ENCODE results near the gene POLR3A. TPM values are rescaled to one million over a fixed set of nuclear protein-coding genes. Genes with fewer than 3 reads are reported as not detected.

POLR3A gene
- total and polyA plus RNA-seq, 2 donors (not counting 1 experiment from before 2014, with no cell fraction given), result 5.4 to 18.4 TPM

DNA sequence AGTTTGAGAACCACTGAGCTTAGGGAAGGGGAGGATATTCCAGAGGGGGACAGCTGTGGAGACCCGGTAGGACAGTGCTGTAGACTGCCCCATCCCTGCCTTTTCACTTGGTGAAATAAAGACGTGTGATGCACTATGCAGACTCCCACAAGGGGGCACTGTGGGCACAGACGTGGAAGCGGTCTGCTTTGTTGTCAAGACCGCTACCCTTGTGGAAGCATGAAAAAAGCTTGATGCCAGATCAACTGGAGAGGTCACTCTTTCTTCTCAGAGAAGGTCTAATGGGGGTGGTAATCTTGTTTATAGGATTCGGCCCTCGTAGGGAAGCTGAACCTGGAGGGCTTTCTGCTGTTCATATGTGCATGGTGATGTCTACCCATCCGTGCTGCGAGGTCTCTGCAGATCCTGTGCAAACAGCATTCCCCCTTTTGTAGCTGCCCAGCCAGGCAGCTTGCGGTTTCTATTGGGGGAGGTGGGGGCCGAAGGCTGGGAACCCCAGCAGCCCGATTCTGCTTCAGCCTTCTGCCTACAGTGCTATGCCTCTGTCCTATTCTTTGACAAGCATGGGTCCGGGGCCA lies 18.1 kb upstream of the POLR3A start:
- Histone ChIP-seq H3K27me3 (replicated peaks in 1 of 4; ENCODE audit: control extremely low read depth in 1 of 4, control insufficient read depth in 3 of 4, insufficient read depth in 4 of 4, low read length in 3 of 4) (no peaks in the 10 kb centered on the region), H2AFZ (ENCODE audit: insufficient read depth, low read depth, low read length, poor library complexity, severe bottlenecking) (no peak overlapping the region), H3K27ac (ENCODE audit: low read length in 2 of 2) (no peak overlapping the region), H3K9ac (ENCODE audit: low read length) (no peak overlapping the region), H3K4me3 (ENCODE audit: control extremely low read depth in 1 of 5, extremely low read depth in 1 of 5, insufficient read depth in 1 of 5, low read depth in 2 of 5, low read length in 4 of 5) (no peak overlapping the region), H3K79me2 (ENCODE audit: control insufficient read depth, insufficient read depth, low read length) (peaks cover 5% of the 10 kb centered on the region), H3K4me1 (ENCODE audit: control insufficient read depth in 2 of 2, insufficient read depth in 2 of 2, low read length in 2 of 2) (peaks cover 0 to 17% of the 10 kb centered on the region in 2 donors), H3K9me3 (ENCODE audit: control extremely low read depth in 1 of 3, control insufficient read depth in 2 of 3, insufficient read depth in 1 of 3, low read length in 2 of 3) (no peaks in the 10 kb centered on the region), H3K4me2 (replicated peaks; ENCODE audit: low read depth, low read length, poor library complexity, severe bottlenecking) (peak overlapping the region; percentile 16), H3K36me3 (replicated peaks in 1 of 2; ENCODE audit: control extremely low read depth in 1 of 2, control insufficient read depth in 1 of 2, extremely low read depth in 1 of 2, insufficient read depth in 2 of 2, low read length in 1 of 2) (peaks cover 0 to 4% of the 10 kb centered on the region in 2 experiments), H4K20me1 (ENCODE audit: control insufficient read depth, insufficient read depth, low read length, poor library complexity, severe bottlenecking) (peaks cover 10% of the 10 kb centered on the region)
- Mint-ChIP-seq H3K9me3 (ENCODE audit: insufficient read depth) (no peaks in the 10 kb centered on the region), H3K27me3 (no peaks in the 10 kb centered on the region), H3K27ac (no peak overlapping the region), H3K4me3 (no peak overlapping the region), H3K4me1 (peaks cover 16% of the 10 kb centered on the region)
- ChIA-PET CTCF (interaction anchor here (0.7 to 8.0 kb wide), 31 partner anchors 8 to 1325 kb away, joined by 3 to 148 read pairs (median 4); partner anchors contain the start of gene RPS24), POLR2A (interaction anchor here (1.0 kb wide), 1 partner anchor 13 kb away, joined by 3 read pairs; the partner anchor contains the start of gene RPS24)
- ATAC-seq (ENCODE audit: low read depth), result peak; percentile 76
- intact Hi-C loops (cut with micrococcal nuclease), result loop anchor here (1.0 to 5.0 kb wide), 2 partner anchors 255 to 1148 kb away; no protein-coding TSS in a partner anchor
- WGBS (ENCODE audit: insufficient coverage), result 30% methylated on average over 12 of the region's 13 CpGs
- DNase-seq, result peak; percentile 79
- TF ChIP-seq, protein P1, sequence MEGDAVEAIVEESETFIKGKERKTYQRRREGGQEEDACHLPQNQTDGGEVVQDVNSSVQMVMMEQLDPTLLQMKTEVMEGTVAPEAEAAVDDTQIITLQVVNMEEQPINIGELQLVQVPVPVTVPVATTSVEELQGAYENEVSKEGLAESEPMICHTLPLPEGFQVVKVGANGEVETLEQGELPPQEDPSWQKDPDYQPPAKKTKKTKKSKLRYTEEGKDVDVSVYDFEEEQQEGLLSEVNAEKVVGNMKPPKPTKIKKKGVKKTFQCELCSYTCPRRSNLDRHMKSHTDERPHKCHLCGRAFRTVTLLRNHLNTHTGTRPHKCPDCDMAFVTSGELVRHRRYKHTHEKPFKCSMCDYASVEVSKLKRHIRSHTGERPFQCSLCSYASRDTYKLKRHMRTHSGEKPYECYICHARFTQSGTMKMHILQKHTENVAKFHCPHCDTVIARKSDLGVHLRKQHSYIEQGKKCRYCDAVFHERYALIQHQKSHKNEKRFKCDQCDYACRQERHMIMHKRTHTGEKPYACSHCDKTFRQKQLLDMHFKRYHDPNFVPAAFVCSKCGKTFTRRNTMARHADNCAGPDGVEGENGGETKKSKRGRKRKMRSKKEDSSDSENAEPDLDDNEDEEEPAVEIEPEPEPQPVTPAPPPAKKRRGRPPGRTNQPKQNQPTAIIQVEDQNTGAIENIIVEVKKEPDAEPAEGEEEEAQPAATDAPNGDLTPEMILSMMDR (IDR thresholded peaks at IDR 0.05), result peak; percentile 90
- no peak for TF ChIP-seq EZH2 (IDR thresholded peaks at IDR 0.05; ENCODE audit: borderline replicate concordance, insufficient read depth, low read depth, low read length, poor library complexity, severe bottlenecking)

- H3K4me1 Mint-ChIP-seq, result peaks cover 19% of the 10 kb centered on the region
- H3K9me3 ChIP-seq (ENCODE audit: control extremely low read depth in 1 of 3, control insufficient read depth in 2 of 3, insufficient read depth in 1 of 3, low read length in 2 of 3), result no peaks in the 10 kb centered on the region
- no peak overlapping the region for H3K27ac Mint-ChIP-seq
- ATAC-seq (ENCODE audit: low read depth) (no peak), DNase-seq (no peak)
- no peaks in the 10 kb centered on the region for H3K27me3 ChIP-seq (replicated peaks in 1 of 4; ENCODE audit: control extremely low read depth in 1 of 4, control insufficient read depth in 3 of 4, insufficient read depth in 4 of 4, low read length in 3 of 4)
- intact Hi-C loops (cut with micrococcal nuclease), result loop anchor here (1.0 to 5.0 kb wide), 2 partner anchors 256 to 1149 kb away; no protein-coding TSS in a partner anchor
- H2AFZ ChIP-seq (ENCODE audit: insufficient read depth, low read depth, low read length, poor library complexity, severe bottlenecking), result no peak overlapping the region
- peaks cover 0 to 17% of the 10 kb centered on the region in 2 donors for H3K4me1 ChIP-seq (ENCODE audit: control insufficient read depth in 2 of 2, insufficient read depth in 2 of 2, low read length in 2 of 2)
- no peaks in the 10 kb centered on the region for H3K27me3 Mint-ChIP-seq
- no peak overlapping the region for H3K4me3 ChIP-seq (ENCODE audit: control extremely low read depth in 1 of 5, extremely low read depth in 1 of 5, insufficient read depth in 1 of 5, low read depth in 2 of 5, low read length in 4 of 5)
- H3K9me3 Mint-ChIP-seq (ENCODE audit: insufficient read depth), result no peaks in the 10 kb centered on the region
- H3K9ac ChIP-seq (ENCODE audit: low read length), result no peak overlapping the region
- no peak overlapping the region for H3K27ac ChIP-seq (ENCODE audit: low read length in 2 of 2)
- H3K36me3 ChIP-seq (replicated peaks in 1 of 2; ENCODE audit: control extremely low read depth in 1 of 2, control insufficient read depth in 1 of 2, extremely low read depth in 1 of 2, insufficient read depth in 2 of 2, low read length in 1 of 2), result peaks cover 0 to 8% of the 10 kb centered on the region in 2 experiments
- WGBS (ENCODE audit: insufficient coverage), result 90% methylated on average over 10 of the region's 10 CpGs
- POLR2A ChIA-PET, result interaction anchor here (1.0 kb wide), 1 partner anchor 13 kb away, joined by 3 read pairs; the partner anchor contains the start of gene RPS24
- CTCF ChIA-PET, result interaction anchor here (0.7 to 8.0 kb wide), 29 partner anchors 8 to 1325 kb away, joined by 3 to 148 read pairs (median 4); partner anchors contain the start of gene RPS24
- no peak overlapping the region for H3K4me3 Mint-ChIP-seq
- H3K4me2 ChIP-seq (replicated peaks; ENCODE audit: low read depth, low read length, poor library complexity, severe bottlenecking), result peak overlapping the region; percentile 16
- TF ChIP-seq EZH2 (IDR thresholded peaks at IDR 0.05; ENCODE audit: borderline replicate concordance, insufficient read depth, low read depth, low read length, poor library complexity, severe bottlenecking), result no peak
- TF ChIP-seq, protein P1 (IDR thresholded peaks at IDR 0.05), result no peak
- H3K79me2 ChIP-seq (ENCODE audit: control insufficient read depth, insufficient read depth, low read length), result peaks cover 5% of the 10 kb centered on the region
- peaks cover 16% of the 10 kb centered on the region for H4K20me1 ChIP-seq (ENCODE audit: control insufficient read depth, insufficient read depth, low read length, poor library complexity, severe bottlenecking)
These were observed 17.5 kb upstream of the POLR3A start for GRCh38 chr10:78046711-78047269.

All from B cell (primary cell).